ENCODE results near the gene WT1.

GRCh38 chr11:32387411-32387810, 47.9 kb downstream of the WT1 start:
- TF ChIP-seq POLR2A (IDR thresholded peaks at IDR 0.05) = no peak
- TF ChIP-seq, protein P1, sequence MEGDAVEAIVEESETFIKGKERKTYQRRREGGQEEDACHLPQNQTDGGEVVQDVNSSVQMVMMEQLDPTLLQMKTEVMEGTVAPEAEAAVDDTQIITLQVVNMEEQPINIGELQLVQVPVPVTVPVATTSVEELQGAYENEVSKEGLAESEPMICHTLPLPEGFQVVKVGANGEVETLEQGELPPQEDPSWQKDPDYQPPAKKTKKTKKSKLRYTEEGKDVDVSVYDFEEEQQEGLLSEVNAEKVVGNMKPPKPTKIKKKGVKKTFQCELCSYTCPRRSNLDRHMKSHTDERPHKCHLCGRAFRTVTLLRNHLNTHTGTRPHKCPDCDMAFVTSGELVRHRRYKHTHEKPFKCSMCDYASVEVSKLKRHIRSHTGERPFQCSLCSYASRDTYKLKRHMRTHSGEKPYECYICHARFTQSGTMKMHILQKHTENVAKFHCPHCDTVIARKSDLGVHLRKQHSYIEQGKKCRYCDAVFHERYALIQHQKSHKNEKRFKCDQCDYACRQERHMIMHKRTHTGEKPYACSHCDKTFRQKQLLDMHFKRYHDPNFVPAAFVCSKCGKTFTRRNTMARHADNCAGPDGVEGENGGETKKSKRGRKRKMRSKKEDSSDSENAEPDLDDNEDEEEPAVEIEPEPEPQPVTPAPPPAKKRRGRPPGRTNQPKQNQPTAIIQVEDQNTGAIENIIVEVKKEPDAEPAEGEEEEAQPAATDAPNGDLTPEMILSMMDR (IDR thresholded peaks at IDR 0.05) = no peak
